Neural progenitor cell (in vitro differentiated cells): ENCODE data around the gene ING2.
A peak's percentile ranks its signal among the peaks of the same experiment; 100 is the strongest.

Source experiments
- EZH2phosphoT487 ChIP-seq: fragments of 200-600 bp; sonication (generic); IDR thresholded peaks from 2 replicates; pipeline ENCODE4 v1.6.1; 2017; ENCODE audit warnings: antibody characterized with exemption
- TF ChIP-seq, protein P1 (sequence below): fragments of 200-600 bp; sonication (generic); IDR thresholded peaks from 2 replicates; pipeline ENCODE4 v1.5.1; 2017; ENCODE audit warnings: antibody characterized with exemption, mild to moderate bottlenecking

GRCh38 chr4:183541752-183542040 lies 36.8 kb downstream of the ING2 start:
- TF ChIP-seq, protein P1, sequence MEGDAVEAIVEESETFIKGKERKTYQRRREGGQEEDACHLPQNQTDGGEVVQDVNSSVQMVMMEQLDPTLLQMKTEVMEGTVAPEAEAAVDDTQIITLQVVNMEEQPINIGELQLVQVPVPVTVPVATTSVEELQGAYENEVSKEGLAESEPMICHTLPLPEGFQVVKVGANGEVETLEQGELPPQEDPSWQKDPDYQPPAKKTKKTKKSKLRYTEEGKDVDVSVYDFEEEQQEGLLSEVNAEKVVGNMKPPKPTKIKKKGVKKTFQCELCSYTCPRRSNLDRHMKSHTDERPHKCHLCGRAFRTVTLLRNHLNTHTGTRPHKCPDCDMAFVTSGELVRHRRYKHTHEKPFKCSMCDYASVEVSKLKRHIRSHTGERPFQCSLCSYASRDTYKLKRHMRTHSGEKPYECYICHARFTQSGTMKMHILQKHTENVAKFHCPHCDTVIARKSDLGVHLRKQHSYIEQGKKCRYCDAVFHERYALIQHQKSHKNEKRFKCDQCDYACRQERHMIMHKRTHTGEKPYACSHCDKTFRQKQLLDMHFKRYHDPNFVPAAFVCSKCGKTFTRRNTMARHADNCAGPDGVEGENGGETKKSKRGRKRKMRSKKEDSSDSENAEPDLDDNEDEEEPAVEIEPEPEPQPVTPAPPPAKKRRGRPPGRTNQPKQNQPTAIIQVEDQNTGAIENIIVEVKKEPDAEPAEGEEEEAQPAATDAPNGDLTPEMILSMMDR: peak; percentile 19
- TF ChIP-seq EZH2phosphoT487: no peak
